HUES48 (cell line): ENCODE results near the gene SLC25A22.
A peak's percentile ranks its signal among the peaks of the same experiment; 100 is the strongest.

Experiments used
- H3K27ac ChIP-seq: one replicate; pipeline ENCODE4 v1.7.0; 2013; ENCODE audit warnings: low read depth, low read length, inconsistent platforms
- H3K27me3 ChIP-seq: 2 replicates; pipeline ENCODE4 v1.6.1; 2013; ENCODE audit warnings: mild to moderate bottlenecking, low read length; ENCODE audit not compliant: control insufficient read depth, insufficient read depth
- H3K36me3 ChIP-seq: 2 replicates; pipeline ENCODE4 v1.6.1; 2013; ENCODE audit warnings: low read length; ENCODE audit not compliant: control insufficient read depth, insufficient read depth
- H3K4me1 ChIP-seq: 2 replicates; pipeline ENCODE4 v1.6.1; 2013; ENCODE audit warnings: mild to moderate bottlenecking, low read length; ENCODE audit not compliant: control insufficient read depth, insufficient read depth
- H3K4me3 ChIP-seq: 2 replicates; pipeline ENCODE4 v1.5.1; 2013; ENCODE audit warnings: mild to moderate bottlenecking, low read depth, low read length
- H3K9ac ChIP-seq: 2 replicates; pipeline ENCODE4 v1.6.1; 2013; ENCODE audit warnings: mild to moderate bottlenecking, low read depth, low read length, moderate library complexity
- H3K9me3 ChIP-seq: 2 replicates; pipeline ENCODE4 v1.6.1; 2013; ENCODE audit warnings: low read length; ENCODE audit not compliant: control insufficient read depth, insufficient read depth

The SLC25A22 gene

GRCh38 chr11:800473-800872 lies 2.4 kb upstream of the SLC25A22 start:
- no peak overlapping the region for H3K27ac ChIP-seq
- no peaks in the 10 kb centered on the region for H3K9me3 ChIP-seq
- H3K9ac ChIP-seq, result no peak overlapping the region
- H3K27me3 ChIP-seq, result no peaks in the 10 kb centered on the region
- H3K4me3 ChIP-seq, result no peak overlapping the region
- peaks cover 18% of the 10 kb centered on the region for H3K4me1 ChIP-seq
- peaks cover 40% of the 10 kb centered on the region for H3K36me3 ChIP-seq

- H3K4me1 ChIP-seq, result peaks cover 17% of the 10 kb centered on the region
- H3K9me3 ChIP-seq, result no peaks in the 10 kb centered on the region
- no peak overlapping the region for H3K9ac ChIP-seq
- no peaks in the 10 kb centered on the region for H3K27me3 ChIP-seq
- H3K4me3 ChIP-seq, result no peak overlapping the region
- no peak overlapping the region for H3K27ac ChIP-seq
- H3K36me3 ChIP-seq, result peaks cover 40% of the 10 kb centered on the region
Measured at GRCh38 chr11:799641-800316, 1.7 kb upstream of the SLC25A22 start.

DNA sequence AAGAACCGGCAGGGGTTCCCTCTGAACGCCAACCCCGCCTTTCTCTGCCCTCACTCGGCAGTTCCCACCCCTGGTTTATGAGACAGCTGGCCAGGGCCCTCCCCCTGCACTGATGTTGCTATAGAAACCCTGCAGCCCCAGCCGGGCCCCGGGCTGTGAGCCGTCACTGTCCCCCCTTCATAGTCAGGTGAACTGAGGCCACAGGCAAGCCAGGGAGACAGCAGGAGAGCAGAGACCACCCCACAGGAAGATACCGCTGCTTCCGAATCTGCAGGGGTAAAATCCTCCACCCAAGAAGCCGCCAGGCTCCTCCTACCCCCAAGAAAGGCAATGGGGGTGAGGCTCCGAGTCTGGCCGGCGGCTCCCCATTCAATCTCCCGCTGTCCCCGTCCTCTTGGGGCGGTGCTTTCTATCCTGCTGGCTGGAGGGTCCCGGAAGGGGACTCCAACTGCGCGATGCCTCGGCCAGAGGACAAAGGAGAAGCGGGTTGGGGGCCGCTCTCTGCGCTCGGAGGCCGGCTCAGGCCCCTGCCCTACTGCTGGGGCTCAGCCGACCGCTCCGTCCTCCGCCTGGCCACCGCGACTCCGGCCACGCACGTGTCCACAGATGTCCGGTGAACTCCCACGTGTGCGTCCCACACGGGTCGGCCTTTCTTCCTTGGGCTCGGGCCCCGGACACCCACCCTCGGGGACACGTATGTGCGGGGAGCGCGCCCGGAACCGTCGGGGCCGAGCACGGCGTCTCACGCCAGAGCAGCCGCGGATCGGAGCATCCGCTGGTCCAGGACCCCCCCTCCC lies 587 bp downstream of the SLC25A22 start:
- Histone ChIP-seq H3K9ac (peak overlapping the region; percentile 77), H3K36me3 (peaks cover 54% of the 10 kb centered on the region), H3K27me3 (no peaks in the 10 kb centered on the region), H3K27ac (peak overlapping the region; percentile 89), H3K9me3 (no peaks in the 10 kb centered on the region), H3K4me1 (peaks cover 13% of the 10 kb centered on the region), H3K4me3 (peak overlapping the region; percentile 87)

DNA sequence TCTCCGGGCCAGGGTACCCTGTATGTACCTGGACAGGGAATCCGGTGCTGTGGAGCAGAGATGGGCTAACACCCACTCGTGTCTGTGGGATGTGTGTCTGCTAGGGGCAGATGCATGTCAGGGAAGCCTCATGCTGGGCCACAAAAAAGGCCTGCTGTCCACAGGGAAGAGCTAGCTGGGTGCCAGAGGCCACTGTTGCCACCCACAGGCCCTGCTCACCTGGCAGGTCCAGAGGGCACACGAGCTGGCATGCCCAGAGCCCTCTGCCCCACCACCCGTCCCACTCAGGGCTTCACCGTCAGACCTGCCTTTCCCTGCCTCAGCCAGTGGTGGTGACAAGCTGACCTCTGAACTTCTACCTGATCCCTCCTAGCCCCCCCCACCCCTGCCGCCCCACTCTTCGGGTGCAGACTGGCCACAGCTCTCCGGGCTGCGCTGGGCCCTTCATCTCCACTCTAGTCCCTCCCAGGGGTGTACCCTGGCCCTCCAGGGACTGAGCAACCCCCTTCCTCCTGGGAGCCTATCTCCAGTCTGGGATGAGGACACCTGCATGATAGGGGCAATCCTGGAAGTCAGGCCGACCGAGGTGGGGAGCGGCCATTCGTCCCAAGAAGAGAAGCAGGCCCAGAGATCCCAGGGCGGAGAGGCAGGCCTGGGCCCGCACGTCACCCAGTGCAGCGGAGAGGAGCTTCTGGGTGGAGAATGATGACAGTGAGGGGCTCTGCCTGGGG lies 1.4 kb downstream of the SLC25A22 start:
- H3K4me3 ChIP-seq, result peak overlapping the region; percentile 87
- peak overlapping the region; percentile 89 for H3K27ac ChIP-seq
- H3K36me3 ChIP-seq, result peaks cover 54% of the 10 kb centered on the region
- H3K9me3 ChIP-seq, result no peaks in the 10 kb centered on the region
- H3K27me3 ChIP-seq, result no peaks in the 10 kb centered on the region
- no peak overlapping the region for H3K9ac ChIP-seq
- peaks cover 13% of the 10 kb centered on the region for H3K4me1 ChIP-seq

DNA sequence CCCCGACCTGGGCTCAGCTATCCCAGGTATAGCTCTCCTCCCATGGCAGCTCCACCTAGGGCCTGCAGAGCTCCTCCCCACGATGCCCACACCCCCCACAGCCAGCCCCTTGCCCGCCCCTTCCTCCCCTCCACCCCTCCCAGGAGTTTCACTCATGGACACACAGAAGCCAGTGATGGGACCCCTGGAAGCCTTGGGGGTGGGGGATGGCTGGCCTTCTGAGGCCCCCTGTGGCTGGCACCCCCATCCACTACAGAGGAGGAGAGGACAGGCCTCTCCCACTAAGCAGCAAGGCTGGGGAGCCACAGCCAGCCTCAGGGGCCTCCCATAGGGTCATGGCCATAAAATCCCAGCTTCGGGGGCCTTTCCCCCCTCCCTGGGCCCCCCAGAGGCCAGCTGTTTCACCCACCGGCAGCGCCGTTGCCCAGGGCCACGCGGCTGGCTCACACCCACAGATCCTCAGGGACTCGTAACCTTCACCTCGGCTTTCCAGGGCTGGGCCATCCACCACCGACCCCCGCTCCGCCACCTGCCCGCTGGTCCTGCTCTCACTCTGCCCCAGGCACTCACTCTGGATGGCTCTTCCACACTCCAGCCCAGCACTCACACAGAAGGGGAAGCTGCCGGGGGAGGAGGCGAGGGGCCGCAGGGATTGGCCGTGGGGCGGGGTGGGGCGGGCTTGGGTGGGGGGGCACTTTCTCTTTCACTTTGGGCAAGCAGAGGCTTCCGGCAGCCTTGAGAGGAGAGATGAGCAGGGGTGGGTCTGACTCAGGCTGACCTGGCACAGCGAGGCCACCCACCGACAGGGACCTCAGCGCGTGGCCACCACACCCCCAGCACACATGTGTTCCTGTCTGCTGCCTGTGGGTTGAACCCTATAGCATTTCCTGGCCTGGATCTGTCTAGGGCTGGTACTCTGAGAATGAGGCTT lies 2.2 kb downstream of the SLC25A22 start:
- H3K27ac ChIP-seq, result peak overlapping the region; percentile 89

DNA sequence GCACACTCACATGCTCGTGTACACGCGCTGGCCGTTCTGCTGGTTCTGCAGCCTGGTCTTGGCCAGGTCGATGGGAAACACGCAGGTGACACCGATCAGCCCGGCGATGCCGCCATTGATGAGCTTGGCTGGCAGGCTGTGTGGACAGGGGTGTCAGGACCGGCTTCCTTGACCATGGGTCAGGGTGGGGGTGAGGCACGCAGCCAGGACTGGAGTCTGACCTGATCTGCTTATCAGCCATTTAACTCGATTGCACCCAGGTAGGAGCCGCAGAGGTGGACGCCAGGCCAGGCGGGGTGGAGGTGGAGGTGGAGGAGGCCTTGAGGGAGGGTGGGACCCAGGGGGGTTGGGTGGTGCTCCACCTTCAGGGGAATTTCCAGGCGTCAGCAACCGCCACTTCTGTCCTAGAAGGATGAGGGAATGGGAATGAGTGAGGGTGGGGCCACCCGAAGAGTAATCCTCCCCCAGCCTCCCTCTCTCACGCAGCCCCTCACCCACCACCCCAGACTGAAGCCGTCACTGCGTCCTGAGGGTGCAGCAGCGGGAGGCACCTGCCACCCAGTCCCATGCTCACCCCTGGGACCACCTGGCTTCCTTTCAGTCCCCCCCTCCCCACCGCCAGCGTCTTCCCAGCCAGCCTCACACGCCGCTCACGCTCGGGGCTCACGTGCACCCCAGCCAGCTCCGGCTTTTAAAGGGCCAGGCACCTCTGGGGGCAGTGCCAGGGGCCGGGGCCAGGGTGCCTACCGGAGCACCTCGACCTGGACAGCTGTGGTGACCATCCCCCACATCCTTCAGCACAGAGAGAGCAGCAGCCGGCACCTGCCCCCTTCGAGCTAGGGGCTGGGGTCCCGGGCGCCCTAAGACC lies 3.1 kb downstream of the SLC25A22 start:
- Histone ChIP-seq H3K9me3 (no peaks in the 10 kb centered on the region), H3K36me3 (peaks cover 40% of the 10 kb centered on the region), H3K4me1 (peaks cover 13% of the 10 kb centered on the region), H3K27me3 (no peaks in the 10 kb centered on the region), H3K4me3 (no peak overlapping the region), H3K9ac (no peak overlapping the region), H3K27ac (no peak overlapping the region)

More for the DNA sequence above, 2.2 kb downstream of the SLC25A22 start:
- Histone ChIP-seq H3K27me3 (no peaks in the 10 kb centered on the region), H3K4me3 (no peak overlapping the region; the same call in 1 of the 2 replicates), H3K9ac (no peak overlapping the region), H3K9me3 (no peaks in the 10 kb centered on the region), H3K36me3 (peaks cover 49% of the 10 kb centered on the region), H3K4me1 (peaks cover 13% of the 10 kb centered on the region)

- H3K4me3 ChIP-seq, result no peak overlapping the region
- no peaks in the 10 kb centered on the region for H3K27me3 ChIP-seq
- H3K4me1 ChIP-seq, result peaks cover 15% of the 10 kb centered on the region
- no peak overlapping the region for H3K27ac ChIP-seq
- peaks cover 32% of the 10 kb centered on the region for H3K36me3 ChIP-seq
- no peaks in the 10 kb centered on the region for H3K9me3 ChIP-seq
- no peak overlapping the region for H3K9ac ChIP-seq
Measured at GRCh38 chr11:794013-794765, 3.9 kb downstream of the SLC25A22 start.

GRCh38 chr11:793556-793955 lies 4.5 kb downstream of the SLC25A22 start:
- Histone ChIP-seq H3K9ac (no peak overlapping the region), H3K36me3 (peaks cover 28% of the 10 kb centered on the region), H3K9me3 (no peaks in the 10 kb centered on the region), H3K4me1 (peaks cover 18% of the 10 kb centered on the region), H3K27me3 (no peaks in the 10 kb centered on the region), H3K4me3 (no peak overlapping the region), H3K27ac (no peak overlapping the region)

DNA sequence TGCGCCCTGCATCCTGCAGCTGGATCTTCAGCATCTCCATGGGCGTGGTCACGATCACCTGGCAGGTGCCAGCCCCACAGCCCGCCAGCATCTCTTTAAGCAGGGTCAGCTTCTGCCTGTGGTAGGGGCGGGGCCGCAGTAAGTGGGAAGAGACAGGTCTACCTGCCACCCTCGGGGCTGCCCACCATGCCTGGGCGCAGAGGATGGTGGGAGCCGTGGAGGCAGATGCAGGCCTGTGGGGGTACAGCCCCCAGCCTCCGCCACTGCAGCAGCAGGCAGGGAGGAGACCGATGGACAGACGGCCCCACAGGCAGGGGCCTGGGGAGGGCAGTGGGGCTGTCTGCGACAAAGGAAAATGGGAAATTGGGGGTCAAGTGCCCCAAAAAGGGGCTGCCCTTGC lies 5.2 kb downstream of the SLC25A22 start:
- H3K9ac ChIP-seq, result no peak overlapping the region
- H3K9me3 ChIP-seq, result no peaks in the 10 kb centered on the region
- no peak overlapping the region for H3K27ac ChIP-seq
- peaks cover 28% of the 10 kb centered on the region for H3K36me3 ChIP-seq
- no peak overlapping the region for H3K4me3 ChIP-seq
- peaks cover 18% of the 10 kb centered on the region for H3K4me1 ChIP-seq
- no peaks in the 10 kb centered on the region for H3K27me3 ChIP-seq
